ENCODE results near the gene IL10.

Gene IL10

DNA sequence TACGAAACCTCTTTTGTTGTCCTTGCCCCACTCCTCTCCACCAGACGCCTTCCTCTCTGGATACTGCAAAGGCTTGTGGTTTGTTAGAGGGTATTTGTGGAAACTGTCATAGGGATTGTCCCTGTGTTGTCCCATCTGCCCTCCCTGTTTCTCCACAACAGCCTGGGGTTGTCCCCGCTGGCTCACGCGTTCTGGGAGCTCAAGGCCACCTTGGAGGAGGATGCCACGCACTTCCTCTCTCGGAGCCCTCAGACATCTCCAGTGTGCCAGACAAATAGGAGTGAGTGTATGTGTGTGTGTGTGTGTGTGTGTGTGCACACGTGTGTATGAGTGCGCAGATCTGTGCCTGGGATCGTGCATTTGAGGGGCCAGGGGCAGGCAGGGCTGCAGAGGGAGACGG lies 39.3 kb downstream of the IL10 start:
- DNase-seq: no peak

DNA sequence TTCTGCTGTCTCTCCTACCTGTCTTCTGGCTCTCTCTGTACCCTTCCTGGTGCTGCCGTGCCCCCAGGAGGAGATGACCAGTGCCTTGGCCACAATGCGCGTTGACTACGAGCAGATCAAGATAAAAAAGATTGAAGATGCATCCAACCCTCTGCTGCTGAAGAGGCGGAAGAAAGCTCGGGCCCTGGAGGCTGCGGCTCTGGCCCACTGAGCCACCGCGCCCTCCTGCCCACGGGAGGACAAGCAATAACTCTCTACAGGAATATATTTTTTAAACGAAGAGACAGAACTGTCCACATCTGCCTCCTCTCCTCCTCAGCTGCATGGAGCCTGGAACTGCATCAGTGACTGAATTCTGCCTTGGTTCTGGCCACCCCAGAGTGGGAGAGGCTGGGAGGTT lies 39.8 kb downstream of the IL10 start:
- DNase-seq: no peak

DNA sequence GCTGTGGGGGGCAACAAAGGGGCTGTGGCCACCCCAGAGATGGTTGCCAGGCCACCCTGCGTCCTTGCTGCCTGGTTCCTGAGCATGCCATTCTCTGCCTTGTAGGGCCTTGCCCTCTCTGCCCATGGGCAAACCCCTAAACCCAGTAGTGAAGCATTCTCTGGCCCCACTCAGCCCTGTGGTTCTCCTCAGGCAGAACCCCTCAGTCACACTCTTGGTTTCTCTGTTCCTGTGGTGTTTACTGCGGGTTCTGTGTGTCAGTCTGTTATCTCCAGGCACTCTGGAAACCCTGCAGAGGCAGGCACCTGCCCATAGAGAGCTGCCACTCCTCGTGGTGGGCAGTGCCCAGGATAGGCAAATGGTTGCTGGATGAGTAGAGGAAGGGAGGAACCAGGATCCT lies 42.8 kb downstream of the IL10 start:
- DNase-seq: no peak

DNA sequence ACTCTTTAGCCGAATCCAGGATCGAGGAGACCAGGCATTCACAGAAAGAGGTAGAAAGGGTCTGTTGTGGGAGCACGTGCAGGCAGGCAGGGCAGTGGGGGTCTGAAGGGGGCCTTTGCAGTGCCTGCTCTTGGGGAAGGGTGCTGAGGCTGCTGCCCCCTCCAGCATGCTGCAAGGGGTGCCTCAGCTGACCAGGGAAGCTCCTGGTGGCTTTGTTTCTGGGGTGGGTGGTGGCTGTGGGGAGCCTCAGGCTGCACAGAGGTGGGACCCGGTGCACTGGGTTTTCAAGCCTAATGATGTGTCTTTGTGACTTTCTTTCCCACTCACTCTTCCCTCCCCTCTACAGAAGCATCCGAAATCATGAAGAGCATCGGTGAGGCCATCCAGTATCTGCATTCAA lies 43.2 kb downstream of the IL10 start:
- no peak for DNase-seq

GRCh38 chr1:206728697-206728987 lies 43.7 kb downstream of the IL10 start:
- DNase-seq: no peak

- no peak for DNase-seq
These were observed 44.2 kb downstream of the IL10 start for GRCh38 chr1:206727981-206728696.

- peak; percentile 57 to 66 for DNase-seq
These were observed 47.0 kb downstream of the IL10 start for GRCh38 chr1:206725109-206725963.

DNA sequence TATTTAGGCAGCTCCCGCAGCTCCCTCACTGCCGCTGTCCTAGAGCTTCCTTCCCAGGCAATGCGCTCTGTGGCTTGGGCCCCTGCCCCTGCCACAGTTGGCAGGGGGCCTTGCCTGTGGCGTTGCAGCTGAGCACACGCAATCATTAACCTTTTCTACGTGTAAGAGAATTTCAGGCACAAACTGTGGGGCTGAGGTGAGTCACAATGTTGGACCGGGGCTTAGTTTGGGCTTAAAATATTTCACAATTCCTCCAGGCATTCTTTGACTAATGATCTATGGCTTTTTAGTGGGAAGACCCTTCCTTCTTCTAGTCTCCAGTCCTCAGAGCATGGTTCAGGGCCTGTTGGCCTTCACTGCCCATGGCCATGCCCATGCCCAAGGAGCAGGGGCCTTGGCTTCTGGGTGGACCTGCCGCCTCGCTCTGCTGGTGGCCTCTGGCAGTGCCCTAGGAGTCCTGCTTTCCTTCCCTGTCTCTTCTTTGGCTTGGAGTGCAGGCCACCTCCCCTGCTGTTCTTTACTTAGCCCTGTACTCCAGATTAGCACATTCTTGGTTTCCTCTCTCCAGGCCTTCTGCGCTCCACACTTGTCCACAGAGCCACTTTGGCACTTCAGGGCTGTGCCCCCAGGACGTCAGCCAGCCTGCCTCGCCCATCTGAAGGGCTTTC lies 48.4 kb downstream of the IL10 start:
- no peak for DNase-seq

DNA sequence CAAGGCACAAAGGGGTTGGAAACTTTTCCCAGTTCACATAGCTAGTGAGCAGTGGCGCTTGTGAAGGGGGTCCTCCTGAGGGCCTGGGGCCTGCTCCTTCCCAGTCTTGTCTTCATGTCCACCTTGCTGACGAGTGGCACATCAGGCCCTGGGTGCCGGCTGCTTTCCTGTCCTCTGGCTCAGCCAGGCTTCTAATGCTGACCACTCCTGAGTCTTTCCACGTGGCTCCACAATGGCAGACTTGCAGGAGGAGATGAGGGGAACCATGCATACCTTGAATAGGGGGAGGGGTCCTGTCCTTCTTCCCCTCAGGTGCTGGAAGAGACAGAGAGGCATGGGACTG lies 48.9 kb downstream of the IL10 start:
- no peak for DNase-seq

- no peak for DNase-seq
These were observed 49.4 kb downstream of the IL10 start for GRCh38 chr1:206722751-206723461.

- no peak for DNase-seq
These were observed 50.8 kb downstream of the IL10 start for GRCh38 chr1:206721454-206721853.

DNA sequence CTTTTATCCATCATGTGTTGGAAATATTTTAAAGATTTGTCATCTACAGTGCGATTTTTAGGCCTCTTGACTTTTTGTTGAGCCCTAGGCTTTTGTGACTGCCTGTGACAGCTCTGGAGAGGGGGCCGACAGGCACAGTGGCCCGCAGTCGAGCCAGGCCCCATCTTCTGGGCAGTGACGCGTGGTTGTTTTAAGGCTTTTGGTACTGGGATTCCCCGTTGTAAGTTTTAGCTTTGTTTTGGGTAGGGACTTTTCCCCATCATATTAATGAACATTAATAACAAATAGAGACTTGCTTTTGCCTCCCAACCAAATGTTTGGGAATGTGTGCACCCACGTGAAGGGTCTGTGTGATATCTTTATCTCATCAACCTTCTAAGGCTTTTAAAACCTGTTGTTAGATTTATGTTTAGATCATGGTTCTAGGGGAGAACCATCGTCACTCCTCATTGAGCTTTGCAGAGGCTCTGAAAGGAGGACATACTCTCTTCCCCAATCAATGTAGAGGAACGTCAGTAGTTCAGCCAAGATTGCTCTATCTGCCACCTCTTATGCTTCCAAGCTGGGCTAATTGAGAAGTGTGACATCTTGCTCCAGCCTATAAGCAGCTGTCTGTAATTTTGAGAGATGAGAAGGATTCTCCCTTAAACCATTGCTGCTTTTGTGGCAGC lies 53.0 kb downstream of the IL10 start:
- DNase-seq: no peak

GRCh38 chr1:206717674-206717989 lies 54.7 kb downstream of the IL10 start:
- no peak for DNase-seq
